Measurements from ENCODE around the gene GIGYF2.
A peak's percentile ranks its signal among the peaks of the same experiment; 100 is the strongest.
"Not testable (repeated sequence)": the region's sequence is repeated elsewhere in the genome, so short reads cannot be mapped to it uniquely, and the experiment has no call there.

The GIGYF2 gene

DNA sequence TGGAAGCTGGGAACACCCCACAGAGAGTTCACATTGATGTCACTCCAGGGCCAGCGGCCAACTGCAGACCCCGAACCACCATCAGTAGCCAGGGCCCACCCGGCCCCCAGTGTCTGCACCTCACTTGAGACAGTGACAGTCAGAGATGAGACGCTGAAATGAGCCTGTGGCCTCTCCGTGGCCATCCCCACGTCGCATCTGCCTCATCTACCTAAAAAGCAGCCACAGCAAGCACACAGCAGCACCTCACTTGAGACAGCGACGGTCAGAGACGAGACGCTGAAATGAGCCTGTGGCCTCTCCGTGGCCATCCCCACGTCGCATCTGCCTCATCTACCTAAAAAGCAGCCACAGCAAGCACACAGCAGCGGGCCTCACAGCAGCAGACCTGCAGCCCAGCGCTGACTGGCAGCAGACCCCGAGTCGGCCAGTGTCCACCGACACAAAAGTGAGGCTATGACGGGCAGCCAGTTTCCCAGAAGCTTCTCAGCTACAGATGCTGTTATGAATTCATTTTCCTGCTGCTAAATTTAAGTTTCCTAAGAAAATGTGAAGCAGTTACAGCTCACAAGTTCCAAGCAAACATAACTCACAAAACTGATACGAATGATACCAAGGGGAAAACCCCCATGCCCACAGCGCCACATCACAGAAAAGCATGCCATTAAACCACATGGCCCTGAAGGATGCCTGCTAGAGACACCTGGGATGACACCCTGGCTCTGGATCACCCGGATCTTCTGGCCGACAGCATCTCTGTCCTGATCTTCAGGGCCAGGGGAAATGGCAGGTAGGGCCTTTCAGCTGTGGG, 200.7 kb downstream of the GIGYF2 start:
- no peak for DNase-seq

DNA sequence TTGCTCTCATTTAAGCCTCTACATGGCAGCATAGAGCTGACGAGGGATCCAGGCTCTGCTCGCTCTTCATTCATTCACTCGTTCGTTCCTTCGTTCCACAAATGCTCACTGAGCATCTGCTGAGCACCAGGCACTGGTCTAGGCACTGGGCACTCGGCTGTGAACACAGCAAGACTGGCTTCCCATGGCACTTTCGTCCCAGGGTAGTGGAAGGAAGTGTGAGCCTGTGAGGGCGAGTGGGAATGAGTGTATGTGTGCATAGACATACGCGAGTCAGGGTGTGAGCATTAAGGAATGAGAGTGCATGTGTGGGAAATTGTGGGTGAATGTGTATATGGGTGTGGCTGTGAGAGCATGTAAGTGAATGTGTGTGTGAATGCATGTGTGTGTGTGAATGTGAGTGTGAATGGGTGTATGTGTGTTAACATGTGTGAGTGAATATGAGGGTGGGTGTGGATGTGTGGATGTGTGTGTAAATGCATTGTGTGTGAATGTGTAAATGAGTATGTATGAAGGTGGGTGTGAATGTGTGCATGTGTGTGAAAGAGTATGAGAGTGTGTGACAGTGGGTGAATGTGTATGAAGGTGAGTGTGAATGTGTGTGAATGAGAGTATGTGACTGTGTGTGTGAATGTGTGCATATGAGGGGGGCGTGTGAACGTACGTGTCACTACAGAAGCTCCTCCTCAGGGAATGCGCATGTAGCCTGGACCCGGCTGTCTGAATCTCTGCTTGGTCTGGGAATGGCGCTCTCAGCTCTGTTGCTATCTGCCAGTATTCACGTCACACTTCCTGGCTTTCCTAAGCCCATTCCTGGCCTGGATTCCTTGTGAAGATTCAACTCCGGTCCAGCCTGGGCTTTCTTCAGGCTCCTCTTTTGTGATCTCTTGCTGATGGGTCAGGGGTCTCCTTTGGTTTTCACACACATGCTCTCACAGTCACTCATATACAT, 201.7 kb downstream of the GIGYF2 start:
- DNase-seq: no peak

DNA sequence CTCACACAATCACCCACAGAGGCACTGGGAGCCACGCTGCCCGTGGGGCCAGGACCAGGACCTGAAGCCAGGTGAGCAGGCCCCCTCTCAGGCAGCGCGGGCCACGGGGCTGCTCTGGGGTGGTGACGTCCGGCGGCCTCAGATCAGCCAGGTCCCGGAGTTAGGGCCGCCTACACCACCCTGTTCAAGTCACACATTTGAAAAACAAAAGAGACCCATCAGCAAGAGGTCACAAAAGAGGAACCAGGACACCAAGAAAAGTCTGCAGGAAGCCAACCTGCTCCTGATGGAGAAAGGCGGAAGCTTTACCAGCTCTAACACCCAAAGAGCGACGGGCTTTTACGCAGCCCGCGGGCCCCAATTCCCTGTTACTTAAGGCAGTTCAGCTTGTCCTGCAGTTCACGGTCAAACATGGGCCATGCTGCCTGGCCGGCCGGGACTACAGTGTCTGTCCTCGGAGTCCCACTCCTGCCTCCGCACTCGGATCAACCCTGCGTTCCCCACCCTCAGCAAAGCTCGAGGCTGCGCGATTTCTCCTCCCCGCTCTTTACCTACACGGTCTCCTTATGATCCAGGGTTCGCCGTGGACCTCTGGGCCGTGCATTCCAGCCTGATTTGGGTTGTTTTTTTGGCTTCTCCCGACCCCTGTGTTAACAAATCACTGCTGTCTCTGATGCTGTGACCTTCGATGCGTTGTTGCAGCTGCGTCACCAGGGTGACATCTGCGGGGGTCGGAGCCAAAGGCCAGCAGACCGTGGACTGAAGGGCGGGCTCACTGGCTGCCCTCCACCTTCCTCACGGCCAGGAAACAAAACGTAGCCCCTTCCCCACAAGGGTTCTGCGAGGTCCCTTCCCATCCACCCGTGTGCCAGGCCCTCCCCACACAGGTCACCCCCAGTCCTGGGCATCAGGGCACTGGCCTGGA, 203.9 kb downstream of the GIGYF2 start:
- no peak for DNase-seq

DNA sequence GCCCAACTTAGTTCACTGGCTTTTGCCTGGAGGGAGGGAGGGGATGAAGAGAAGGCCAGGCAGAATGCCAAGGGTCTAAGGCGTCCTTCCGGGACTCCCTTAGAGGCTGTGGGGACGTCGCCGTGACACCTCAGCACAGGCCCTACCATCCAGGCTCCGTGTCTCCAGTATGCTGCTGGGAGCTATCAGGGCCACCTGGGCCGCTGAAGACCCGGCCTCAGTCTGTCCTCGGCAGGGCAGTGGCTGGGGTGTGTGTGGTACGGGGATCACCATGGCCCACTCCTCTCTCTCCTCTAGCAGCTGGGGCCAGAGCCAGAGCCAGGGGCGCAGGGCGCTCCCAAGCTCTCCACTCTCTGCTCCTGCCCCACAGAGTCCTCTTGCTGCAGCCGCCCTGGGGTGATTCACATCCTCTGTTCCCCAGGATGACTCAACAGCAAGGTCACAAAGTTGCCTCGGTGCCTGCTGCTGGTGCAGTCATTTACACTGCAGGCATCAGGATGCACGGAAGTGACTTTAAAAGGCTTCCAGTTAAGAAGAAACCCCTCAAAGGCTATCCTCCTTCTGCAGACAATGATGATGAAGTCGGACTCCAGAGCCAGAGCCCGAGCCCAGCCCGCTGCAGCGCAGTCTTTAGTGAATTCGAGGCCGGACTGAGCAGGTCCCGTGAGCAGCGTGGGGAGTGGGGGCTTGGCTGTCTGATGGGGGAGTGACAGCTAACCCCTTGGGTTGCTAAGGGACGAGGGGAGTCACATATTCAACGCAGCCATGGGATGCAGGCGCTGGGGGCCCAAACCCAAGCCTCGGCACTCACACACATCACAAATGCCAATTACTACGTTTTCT, 204.8 kb downstream of the GIGYF2 start:
- no peak for DNase-seq

DNA sequence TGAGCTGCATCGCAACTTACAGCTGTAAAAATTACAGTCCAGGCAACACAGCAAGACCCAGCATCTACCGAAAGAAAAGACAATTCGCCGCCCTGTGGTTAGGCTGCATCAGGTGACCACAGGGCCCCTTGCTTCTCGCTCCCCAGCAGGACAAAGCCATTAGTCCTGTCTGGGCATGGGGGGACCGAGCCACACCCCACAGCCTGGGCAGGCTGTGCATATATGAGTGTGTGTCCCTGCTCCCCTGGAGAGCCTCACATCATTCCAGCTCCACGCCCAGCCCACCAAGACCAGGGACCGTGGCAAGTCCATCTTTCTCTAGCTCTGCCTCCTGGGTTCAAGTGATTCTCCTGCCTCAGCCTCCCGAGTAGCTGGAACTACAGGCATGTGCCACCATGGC, 206.9 kb downstream of the GIGYF2 start:
- no peak for DNase-seq

DNA sequence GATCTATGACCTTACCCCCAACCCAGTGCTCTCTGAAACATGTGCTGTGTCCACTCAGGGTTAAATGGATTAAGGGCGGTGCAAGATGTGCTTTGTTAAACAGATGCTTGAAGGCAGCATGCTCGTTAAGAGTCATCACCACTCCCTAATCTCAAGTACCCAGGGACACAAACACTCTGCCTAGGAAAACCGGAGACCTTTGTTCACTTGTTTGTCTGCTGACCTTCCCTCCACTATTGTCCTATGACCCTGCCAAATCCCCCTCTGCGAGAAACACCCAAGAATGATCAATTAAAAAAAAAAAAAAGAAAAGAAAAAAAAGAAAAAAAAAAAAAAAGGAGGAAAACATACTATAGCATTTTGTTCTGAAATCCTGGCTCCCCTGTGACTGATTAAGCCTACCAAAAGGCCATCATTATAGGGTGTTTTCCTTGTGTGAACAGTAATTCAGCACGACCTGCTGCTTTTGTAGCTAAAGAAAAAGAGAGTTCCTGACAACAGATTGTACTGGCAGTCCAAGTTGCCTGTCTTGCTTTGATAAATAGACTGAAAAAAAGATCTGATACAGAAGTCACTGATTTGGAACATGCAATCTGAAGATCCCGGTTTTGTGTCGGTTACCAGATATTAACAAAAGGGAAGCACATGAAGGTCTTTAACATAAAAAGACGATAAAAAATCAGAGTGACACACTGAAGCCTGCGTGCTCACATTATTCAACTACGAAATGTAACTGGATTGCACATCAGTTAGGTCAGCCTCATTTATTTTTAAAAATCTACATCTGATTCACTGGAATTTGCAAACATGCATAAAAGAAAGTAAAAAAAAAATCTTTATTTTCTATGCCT, 210.0 kb downstream of the GIGYF2 start:
- peak; percentile 45 for DNase-seq

DNA sequence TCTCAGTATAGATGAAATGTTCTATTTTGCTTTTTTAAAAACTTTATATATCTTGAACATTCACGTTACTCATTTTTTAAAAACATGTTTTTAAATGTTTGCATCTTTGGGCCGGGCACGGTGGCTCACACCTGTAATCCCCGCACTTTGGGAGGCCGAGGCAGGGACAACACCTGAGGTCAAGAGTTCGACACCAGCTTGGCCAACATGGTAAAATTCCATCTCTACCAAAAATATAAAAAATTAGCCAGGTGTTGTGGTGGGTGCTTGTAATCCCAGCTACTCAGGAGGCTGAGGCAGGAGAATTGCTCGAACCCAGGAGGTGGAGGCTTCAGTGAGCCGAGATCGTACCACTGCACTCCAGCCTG, 210.6 kb downstream of the GIGYF2 start:
- DNase-seq: not testable (repeated sequence)

DNA sequence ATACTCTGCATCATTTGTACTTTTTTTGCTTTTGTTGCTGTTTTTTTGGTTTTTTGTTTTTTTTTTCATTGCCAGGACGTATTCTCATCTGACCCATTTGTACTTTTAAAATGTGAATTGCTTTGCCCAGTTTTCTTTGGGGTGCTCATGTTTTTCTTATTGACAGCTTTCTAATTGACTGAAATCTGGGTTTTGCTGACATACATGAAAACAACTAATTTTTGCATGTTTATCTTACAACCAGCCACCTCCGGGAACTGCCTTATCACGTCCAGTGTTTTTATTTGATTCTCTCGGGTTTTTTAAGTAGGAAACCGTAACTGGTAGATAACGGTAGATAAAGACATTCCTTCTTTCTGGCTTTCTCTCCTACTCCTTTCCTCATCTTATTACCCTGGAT, 211.6 kb downstream of the GIGYF2 start:
- no peak for DNase-seq

Measured in NCI-H1092 treated with DMSO at 0.1 percent for 48 hours (cell line).